SK-N-SH treated with all-trans-retinoic acid at 6 μM for 48 hours (cell line): ENCODE data around the gene TRAF3IP3.

Experiments
- BACH2 ChIP-seq: fragments of 250-450 bp; sonication (Bioruptor Pico); IDR thresholded peaks from 2 replicates; pipeline ENCODE4 v1.9.0; 2021; ENCODE audit warnings: mild to moderate bottlenecking, borderline replicate concordance
- TF ChIP-seq, protein P1 (sequence below): fragments of 250-450 bp; sonication (Bioruptor Pico); IDR thresholded peaks from 2 replicates; pipeline ENCODE4 v1.8.0; 2020; ENCODE audit warnings: mild to moderate bottlenecking, moderate library complexity, borderline replicate concordance

DNA sequence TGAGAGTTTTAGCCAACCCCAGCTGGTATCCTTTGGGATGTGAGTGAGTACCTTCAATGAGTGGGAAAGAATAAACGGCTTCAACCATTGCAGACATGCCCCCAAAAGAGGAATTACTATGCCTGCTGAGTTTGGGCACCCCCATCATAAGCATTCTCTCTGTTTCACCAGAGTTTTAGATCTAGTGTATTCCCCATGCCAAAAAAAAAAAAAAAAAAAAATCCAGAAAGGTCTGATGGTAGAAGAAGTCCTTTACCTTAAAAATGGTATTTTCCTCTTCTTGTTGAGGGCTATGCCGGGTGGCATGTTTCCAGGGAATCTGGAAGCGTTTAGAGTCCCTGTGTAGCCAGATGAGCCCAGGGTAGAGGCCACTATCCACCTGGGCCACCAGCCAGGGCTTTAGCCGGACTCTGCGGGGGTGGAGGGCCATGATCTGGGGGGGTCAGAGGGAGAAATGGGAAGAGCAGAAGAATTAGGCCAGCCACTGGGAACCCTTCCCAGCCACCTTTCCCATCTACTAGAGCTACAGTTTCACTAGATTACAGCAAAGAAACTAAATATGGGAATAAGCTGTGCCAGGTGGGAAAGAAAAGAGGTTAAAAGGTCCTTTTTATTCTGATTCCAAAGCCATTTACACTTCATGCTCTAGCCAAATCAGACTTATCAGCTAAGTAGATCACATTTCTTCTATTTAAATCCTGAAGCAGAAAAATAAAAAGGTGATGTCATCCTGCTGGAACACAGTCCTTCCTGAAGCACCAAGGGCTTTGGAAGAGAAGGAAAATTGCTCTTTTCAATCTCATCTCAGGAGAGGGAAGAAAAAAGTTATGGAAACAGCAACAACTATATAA is 45.4 kb downstream of the TRAF3IP3 start:
- TF ChIP-seq BACH2 (CRISPR knock-in tag): no peak
- TF ChIP-seq, protein P1, sequence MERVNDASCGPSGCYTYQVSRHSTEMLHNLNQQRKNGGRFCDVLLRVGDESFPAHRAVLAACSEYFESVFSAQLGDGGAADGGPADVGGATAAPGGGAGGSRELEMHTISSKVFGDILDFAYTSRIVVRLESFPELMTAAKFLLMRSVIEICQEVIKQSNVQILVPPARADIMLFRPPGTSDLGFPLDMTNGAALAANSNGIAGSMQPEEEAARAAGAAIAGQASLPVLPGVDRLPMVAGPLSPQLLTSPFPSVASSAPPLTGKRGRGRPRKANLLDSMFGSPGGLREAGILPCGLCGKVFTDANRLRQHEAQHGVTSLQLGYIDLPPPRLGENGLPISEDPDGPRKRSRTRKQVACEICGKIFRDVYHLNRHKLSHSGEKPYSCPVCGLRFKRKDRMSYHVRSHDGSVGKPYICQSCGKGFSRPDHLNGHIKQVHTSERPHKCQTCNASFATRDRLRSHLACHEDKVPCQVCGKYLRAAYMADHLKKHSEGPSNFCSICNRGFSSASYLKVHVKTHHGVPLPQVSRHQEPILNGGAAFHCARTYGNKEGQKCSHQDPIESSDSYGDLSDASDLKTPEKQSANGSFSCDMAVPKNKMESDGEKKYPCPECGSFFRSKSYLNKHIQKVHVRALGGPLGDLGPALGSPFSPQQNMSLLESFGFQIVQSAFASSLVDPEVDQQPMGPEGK: peak; percentile 70; the same call in 1 of the 2 replicates
